NCI-H748 (cell line): ENCODE results near the gene SMS.

Source experiments
- DNase-seq: peaks from one replicate; lab custom pipeline; 2025; ENCODE audit not compliant: unreplicated experiment; lab: John Stamatoyannopoulos, UW

Gene SMS

GRCh38 chrX:21940356-21940829 lies at the start of gene SMS:
Gene SMS, plus strand, starts transcription at chrX:21940709. Its CDS starts 116 bp downstream, at chrX:21940825.
- peak; percentile 89 for DNase-seq

DNA sequence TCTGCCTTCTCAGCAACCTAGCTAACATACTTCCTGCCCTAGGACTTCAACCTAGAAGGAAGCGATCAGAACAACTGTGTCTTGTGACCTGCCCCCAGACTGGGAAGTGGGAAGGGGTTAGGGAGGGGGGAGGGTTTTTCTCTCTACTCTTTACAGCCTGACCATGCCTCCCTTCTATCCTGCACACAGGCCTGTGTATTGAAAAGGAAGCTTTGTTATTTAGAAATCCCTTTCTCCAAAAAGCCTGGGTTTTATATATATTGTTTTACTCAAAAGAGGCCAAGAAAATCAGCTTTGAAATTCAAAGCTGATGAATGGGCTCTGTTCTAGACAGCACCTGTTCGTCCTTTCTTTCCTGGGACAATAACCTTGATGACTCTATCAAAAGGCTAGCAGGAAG lies 35.2 kb upstream of the SMS start:
- DNase-seq = peak; percentile 80

DNA sequence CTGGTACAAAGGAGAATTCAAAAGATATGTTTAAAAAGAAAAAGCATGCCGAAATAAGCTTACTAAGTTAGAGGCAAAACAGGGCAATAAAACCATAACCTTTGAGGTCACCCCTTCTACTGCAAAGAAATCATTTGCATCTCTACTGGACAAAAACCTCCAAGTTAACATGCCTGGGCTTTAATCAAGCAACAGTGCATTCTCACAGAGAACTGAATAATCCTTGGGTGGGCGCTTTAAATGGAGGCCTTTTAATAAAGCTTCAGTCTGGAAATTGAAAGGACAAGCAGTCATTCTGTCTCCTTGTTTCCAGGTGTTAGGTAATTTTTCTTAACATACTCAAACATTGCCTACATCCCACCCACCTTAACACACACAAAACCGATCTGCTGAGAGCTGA lies 34.6 kb upstream of the SMS start:
- DNase-seq = peak; percentile 71

GRCh38 chrX:21907260-21907659 lies 33.2 kb upstream of the SMS start:
- DNase-seq = peak; percentile 1

GRCh38 chrX:21911481-21911880 lies 29.0 kb upstream of the SMS start:
- no peak for DNase-seq

- DNase-seq = no peak
These were observed 28.3 kb upstream of the SMS start for GRCh38 chrX:21912220-21912619.

DNA sequence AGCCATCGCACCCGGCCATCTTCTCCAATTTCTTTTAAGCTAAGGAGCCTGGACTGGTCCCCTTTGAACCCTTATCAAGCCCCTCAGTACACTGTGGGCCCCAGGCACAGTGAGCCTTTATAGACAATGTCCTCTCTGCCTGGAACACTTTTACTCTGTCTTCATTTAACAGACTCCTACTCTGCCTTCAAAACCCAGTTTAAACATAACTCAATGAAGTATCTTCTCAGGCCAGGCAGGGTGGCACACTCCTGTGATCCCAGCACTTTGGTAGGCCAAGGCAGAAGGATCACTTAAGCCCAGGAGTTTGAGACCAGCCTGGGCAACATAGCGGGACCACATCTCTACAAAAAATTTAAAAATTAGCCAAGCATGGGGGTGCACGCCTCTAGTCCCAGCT lies 27.5 kb upstream of the SMS start:
- no peak for DNase-seq

- no peak for DNase-seq
These were observed 14.4 kb upstream of the SMS start for GRCh38 chrX:21926116-21926515.

- no peak for DNase-seq
These were observed 13.8 kb upstream of the SMS start for GRCh38 chrX:21926527-21927278.

GRCh38 chrX:21929209-21929608 lies 11.3 kb upstream of the SMS start:
- no peak for DNase-seq

GRCh38 chrX:21930986-21931385 lies 9.5 kb upstream of the SMS start:
- DNase-seq = no peak

- no peak for DNase-seq
These were observed 8.1 kb upstream of the SMS start for GRCh38 chrX:21932292-21933002.

DNA sequence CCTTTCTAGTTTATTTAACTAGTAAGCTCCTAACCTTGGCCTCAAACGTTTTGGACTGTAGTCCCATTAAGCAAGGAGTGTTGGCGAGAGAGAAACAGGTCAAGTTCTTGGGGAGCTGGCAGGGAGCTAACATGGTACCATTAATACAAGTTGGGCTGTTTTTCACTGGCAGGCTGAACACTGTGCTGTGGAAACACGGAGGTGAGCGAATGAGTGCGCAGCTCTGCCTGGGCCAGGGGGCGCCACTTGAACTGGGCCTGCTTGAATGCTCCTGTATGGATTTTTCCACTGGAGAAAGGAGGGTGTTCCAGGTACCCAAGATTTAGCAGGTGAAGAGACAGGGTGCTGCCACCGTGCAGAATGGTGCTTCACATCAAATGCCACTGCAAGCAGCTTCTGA lies 7.4 kb upstream of the SMS start:
- peak; percentile 9 for DNase-seq

GRCh38 chrX:21934414-21934813 lies 6.1 kb upstream of the SMS start:
- no peak for DNase-seq

DNA sequence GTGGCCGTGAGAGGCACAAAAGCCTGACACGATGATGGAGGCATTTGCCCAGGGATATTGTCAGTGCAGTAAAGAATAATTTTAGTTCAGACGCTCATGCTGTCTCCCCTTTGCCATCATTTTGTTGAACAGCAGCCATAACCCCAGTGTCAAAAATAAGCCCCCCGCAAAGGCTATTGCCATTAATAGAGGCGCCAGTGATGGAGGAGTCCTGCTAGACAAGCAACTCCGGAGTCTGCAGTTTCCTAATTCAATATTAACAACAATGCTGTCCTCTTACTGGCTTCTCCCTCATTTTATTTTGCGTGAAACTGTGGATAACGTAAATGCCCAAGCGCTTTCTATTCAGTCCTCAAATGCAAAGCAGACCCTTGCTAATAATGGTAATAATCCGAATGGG lies 603 bp upstream of the SMS start:
- no peak for DNase-seq

DNA sequence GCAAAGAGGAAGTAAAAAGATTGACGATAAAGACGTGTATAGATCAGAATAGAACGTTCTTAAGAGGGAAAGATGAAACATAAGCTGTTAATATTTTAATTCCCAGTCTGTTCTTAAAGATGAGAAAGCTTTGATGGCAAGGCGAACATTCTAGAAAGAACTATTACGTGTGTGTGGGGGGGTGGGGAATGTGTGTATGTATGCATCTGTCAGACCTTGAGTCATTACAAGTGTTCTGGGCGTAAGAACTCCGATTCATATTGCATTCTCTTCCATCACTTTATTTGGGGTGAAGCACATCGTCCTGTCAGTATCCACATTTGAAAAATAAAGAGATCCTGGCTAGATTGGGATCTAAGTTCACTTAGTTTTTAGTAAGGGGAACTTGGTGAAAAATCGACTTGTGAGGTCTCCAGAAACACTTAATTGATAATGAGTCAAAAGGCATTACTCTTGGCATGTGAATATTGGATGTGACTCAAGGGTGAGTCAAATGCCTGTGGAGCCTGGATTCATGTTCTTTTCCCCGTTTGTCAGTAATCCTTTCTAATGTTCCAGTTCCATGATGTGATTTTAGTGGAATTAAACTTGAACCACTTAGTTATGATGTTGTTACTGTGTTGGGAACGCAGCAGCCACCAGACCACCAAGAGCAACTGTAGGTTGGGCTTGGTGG lies 3.1 kb downstream of the SMS start:
- DNase-seq = no peak

- no peak for DNase-seq
These were observed 3.7 kb downstream of the SMS start for GRCh38 chrX:21944136-21944615.

- DNase-seq = peak; percentile 3
These were observed 6.6 kb downstream of the SMS start for GRCh38 chrX:21946925-21947641.

- DNase-seq = no peak
These were observed 7.2 kb downstream of the SMS start for GRCh38 chrX:21947671-21948070.

DNA sequence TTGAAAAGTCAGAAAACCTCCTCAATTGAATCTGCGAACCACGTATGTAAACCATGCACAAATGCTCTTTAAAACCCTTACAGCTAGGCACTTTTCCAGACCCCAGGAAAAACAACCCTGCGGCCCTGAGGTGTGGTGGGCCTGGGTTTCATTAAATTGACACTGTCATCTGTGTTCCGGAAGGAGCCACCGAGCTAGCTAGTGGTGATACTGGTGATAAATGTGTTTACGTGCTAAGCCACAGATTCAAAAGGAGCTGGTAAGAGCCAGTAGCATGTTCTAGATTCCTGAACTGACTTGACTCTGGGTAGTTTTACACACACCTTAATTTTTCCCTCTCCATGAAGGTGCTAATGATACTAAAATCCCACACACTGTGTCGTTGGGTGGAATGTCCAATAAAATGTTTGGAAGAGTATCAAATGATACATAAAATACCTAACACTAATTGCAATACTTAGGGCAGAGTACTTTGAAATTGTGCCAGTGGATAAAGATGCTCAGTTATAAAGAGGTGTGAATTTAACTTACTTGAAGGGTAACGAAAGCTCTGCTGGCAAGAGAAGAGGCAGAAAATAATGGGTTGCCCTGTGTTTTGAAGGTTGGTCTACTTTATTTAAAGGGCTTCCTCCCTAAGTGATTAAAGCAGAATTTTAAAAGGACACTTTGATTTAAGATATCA lies 8.5 kb downstream of the SMS start:
- no peak for DNase-seq

- no peak for DNase-seq
These were observed 9.2 kb downstream of the SMS start for GRCh38 chrX:21949689-21950088.
